K562 (cell line): ENCODE measurements around the gene AGO1. TPM values are rescaled to one million over a fixed set of nuclear protein-coding genes. Genes with fewer than 3 reads are reported as not detected.

Experiments
- BACH1 ChIP-seq: fragments of 200-800 bp; sonication (Bioruptor generic); IDR thresholded peaks from 2 replicates; pipeline ENCODE4 v1.6.1; 2016; ENCODE audit warnings: missing genetic modification characterization, missing compliant biosample characterization
- CHCHD3 ChIP-seq: fragments of 250-450 bp; sonication (Bioruptor Pico); IDR thresholded peaks from 2 replicates; pipeline ENCODE4 v2.1.2; 2022; ENCODE audit warnings: mild to moderate bottlenecking
- CHD1 ChIP-seq: fragments of 200-600 bp; sonication (generic); IDR thresholded peaks from one replicate; pipeline ENCODE4 v1.6.1; 2012; ENCODE audit warnings: mild to moderate bottlenecking, moderate library complexity, low read length, inconsistent platforms
- CHD2 ChIP-seq: IDR thresholded peaks from 2 replicates; pipeline ENCODE4 v1.6.1; 2011; ENCODE audit warnings: low read depth, low read length
- COPS2 ChIP-seq: fragments of 450-650 bp; conservative IDR thresholded peaks from 2 replicates; pipeline ENCODE4 v1.6.1; 2016; ENCODE audit warnings: mild to moderate bottlenecking, moderate library complexity
- ERF ChIP-seq: fragments of 450-650 bp; formaldehyde crosslinking; IDR thresholded peaks from 2 replicates; pipeline ENCODE4 v1.4.0; 2020; ENCODE audit warnings: mild to moderate bottlenecking, mixed read lengths
- HDAC1 ChIP-seq, 2 experiments: fragments of 450-650 bp; IDR thresholded peaks; 2 replicates each; pipeline ENCODE4 v1.6.1; 2016 to 2017; ENCODE audit warnings: inconsistent platforms in 1 of 2, mild to moderate bottlenecking in 1 of 2, moderate library complexity in 1 of 2
- HNRNPL ChIP-seq: fragments of 200-400 bp; formaldehyde crosslinking; IDR thresholded peaks from 2 replicates; pipeline ENCODE4 v1.6.1; 2017; ENCODE audit warnings: low read depth, mild to moderate bottlenecking, low read length
- ILK ChIP-seq: fragments of 450-650 bp; IDR thresholded peaks from 2 replicates; pipeline ENCODE4 v1.6.1; 2016; ENCODE audit warnings: missing genetic modification characterization, low read depth, mild to moderate bottlenecking, missing compliant biosample characterization, moderate library complexity, borderline replicate concordance
- KLF1 ChIP-seq: fragments of 450-650 bp; IDR thresholded peaks from 2 replicates; pipeline ENCODE4 v1.6.1; 2016; ENCODE audit warnings: missing genetic modification characterization, missing compliant biosample characterization
- NEUROD1 ChIP-seq: fragments of 150-350 bp; IDR thresholded peaks from 2 replicates; pipeline ENCODE4 v1.6.1; 2014; ENCODE audit warnings: borderline replicate concordance, low read length, low read depth; ENCODE audit not compliant: partially characterized antibody
- PCBP2 ChIP-seq: fragments of 200-400 bp; formaldehyde crosslinking; IDR thresholded peaks from 2 replicates; pipeline ENCODE4 v1.6.1; 2018; ENCODE audit warnings: low read length, low read depth, mild to moderate bottlenecking, moderate library complexity; ENCODE audit not compliant: poor library complexity, severe bottlenecking
- PHB ChIP-seq: fragments of 250-450 bp; sonication (Bioruptor Pico); IDR thresholded peaks from 2 replicates; pipeline ENCODE4 v1.5.0; 2021
- PHF21A ChIP-seq: fragments of 450-650 bp; IDR thresholded peaks from 2 replicates; pipeline ENCODE4 v1.6.1; 2017; ENCODE audit warnings: low read depth, borderline replicate concordance
- RNF2 ChIP-seq: sonication (generic); IDR thresholded peaks from 2 replicates; pipeline ENCODE4 v1.6.1; 2016
- ZBTB33 ChIP-seq: sonication (generic); formaldehyde crosslinking; IDR thresholded peaks from 2 replicates; pipeline ENCODE4 v1.8.1; 2023; ENCODE audit warnings: mild to moderate bottlenecking, missing genetic modification reagents
- ZNF165 ChIP-seq: fragments of 250-450 bp; sonication (Bioruptor Pico); IDR thresholded peaks from 2 replicates; pipeline ENCODE4 v1.4.0; 2020; ENCODE audit warnings: borderline replicate concordance
- ZNF780A ChIP-seq: fragments of 250-450 bp; sonication (Bioruptor Pico); IDR thresholded peaks from 2 replicates; pipeline ENCODE4 v1.5.0; 2021; ENCODE audit warnings: mild to moderate bottlenecking
- polyA plus RNA-seq, 8 experiments: library from polyadenylated mRNA; depleted of rRNA in 4 of 8; stranded (reverse) in 5 of 8; unstranded in 3 of 8; fragments of >200 nt; fragmentation: Nextera tagmentation in 2 of 8; fragmentation: Illumina TruSeq in 1 of 8; extraction: Ambion mirVana in 2 of 8; extraction: Trizol in 1 of 8; gene quantifications; 2 replicates each; pipeline versions ENCODE4 v1.2.1 to v1.2.3, GENCODE V29; 2011 to 2014; ENCODE audit warnings: inconsistent platforms in 1 of 8, missing spikeins in 1 of 8
- total RNA-seq, 7 experiments: library from RNA; depleted of rRNA in 6 of 7; stranded (reverse); fragments of >200 nt in 6 of 7; fragmentation: Illumina TruSeq in 2 of 7; extraction: Trizol in 2 of 7; gene quantifications; 2 replicates each; pipeline versions ENCODE4 v1.2.1 to v1.2.3, GENCODE V29; 2011 to 2021; ENCODE audit warnings: low replicate concordance in 1 of 7
- TF ChIP-seq, protein P1 (sequence below): fragments of 250-450 bp; sonication (Bioruptor Pico); IDR thresholded peaks from 2 replicates; pipeline ENCODE4 v1.8.0; 2021; ENCODE audit warnings: moderate library complexity, mild to moderate bottlenecking, inconsistent platforms
- TF ChIP-seq, protein P2 (sequence below): conservative IDR thresholded peaks from 2 replicates; pipeline ENCODE4 v1.6.1; 2011; ENCODE audit warnings: low read depth, mild to moderate bottlenecking, low read length; ENCODE audit not compliant: control insufficient read depth
- TF ChIP-seq, protein P3 (sequence below), 3 experiments: fragments of 200-800 bp in 1 of 3; fragments of 250-450 bp in 1 of 3; fragments of 450-650 bp in 1 of 3; sonication (Bioruptor Pico) in 1 of 3; sonication (Bioruptor generic) in 1 of 3; formaldehyde crosslinking in 1 of 3; IDR thresholded peaks; 2 replicates each; pipeline versions ENCODE4 v1.6.1 to v1.8.0; 2016 to 2022; ENCODE audit warnings: mild to moderate bottlenecking in 2 of 3, missing genetic modification characterization in 2 of 3, missing compliant biosample characterization in 1 of 3, moderate library complexity in 1 of 3

AGO1 gene
- total and polyA plus RNA-seq, 9 of the 15 experiments (the other 6 are each of a cell fraction or from before 2014, with no cell fraction given), result 7.3 to 64.2 (median 26.0) TPM

- TF ChIP-seq BACH1 (no peak), CHCHD3 (0 out of 2 replicates have a peak, but pooled peaks have one; percentile 5), ERF (CRISPR knock-in tag) (peak; percentile 98), NEUROD1 (peak; percentile 73), HDAC1 (IDR thresholded peaks at IDR 0.05) (peak in 1 of 2 experiments; percentile 74; a peak in 2 of 4 replicates), HNRNPL (peak; percentile 55), KLF1 (tag) (peak; percentile 75; the same call in 1 of the 2 replicates), ZNF780A (CRISPR knock-in tag) (peak; percentile 86; the same call in 1 of the 2 replicates), CHD1 (no peak), PCBP2 (no peak), PHB (0 out of 2 replicates have a peak, but pooled peaks have one; percentile 84), ILK (tag) (no peak), PHF21A (no peak), ZBTB33 (CRISPR knock-in tag) (no peak), ZNF165 (CRISPR knock-in tag) (no peak), RNF2 (peak; percentile 67; the same call in 1 of the 2 replicates), CHD2 (peak; percentile 23; the same call in 1 of the 2 replicates), COPS2 (no peak)
- TF ChIP-seq, protein P1, sequence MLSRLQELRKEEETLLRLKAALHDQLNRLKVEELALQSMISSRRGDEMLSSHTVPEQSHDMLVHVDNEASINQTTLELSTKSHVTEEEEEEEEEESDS (CRISPR knock-in tag), result no peak
- TF ChIP-seq, protein P2, sequence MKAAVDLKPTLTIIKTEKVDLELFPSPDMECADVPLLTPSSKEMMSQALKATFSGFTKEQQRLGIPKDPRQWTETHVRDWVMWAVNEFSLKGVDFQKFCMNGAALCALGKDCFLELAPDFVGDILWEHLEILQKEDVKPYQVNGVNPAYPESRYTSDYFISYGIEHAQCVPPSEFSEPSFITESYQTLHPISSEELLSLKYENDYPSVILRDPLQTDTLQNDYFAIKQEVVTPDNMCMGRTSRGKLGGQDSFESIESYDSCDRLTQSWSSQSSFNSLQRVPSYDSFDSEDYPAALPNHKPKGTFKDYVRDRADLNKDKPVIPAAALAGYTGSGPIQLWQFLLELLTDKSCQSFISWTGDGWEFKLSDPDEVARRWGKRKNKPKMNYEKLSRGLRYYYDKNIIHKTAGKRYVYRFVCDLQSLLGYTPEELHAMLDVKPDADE, result peak; percentile 81
- TF ChIP-seq, protein P3, sequence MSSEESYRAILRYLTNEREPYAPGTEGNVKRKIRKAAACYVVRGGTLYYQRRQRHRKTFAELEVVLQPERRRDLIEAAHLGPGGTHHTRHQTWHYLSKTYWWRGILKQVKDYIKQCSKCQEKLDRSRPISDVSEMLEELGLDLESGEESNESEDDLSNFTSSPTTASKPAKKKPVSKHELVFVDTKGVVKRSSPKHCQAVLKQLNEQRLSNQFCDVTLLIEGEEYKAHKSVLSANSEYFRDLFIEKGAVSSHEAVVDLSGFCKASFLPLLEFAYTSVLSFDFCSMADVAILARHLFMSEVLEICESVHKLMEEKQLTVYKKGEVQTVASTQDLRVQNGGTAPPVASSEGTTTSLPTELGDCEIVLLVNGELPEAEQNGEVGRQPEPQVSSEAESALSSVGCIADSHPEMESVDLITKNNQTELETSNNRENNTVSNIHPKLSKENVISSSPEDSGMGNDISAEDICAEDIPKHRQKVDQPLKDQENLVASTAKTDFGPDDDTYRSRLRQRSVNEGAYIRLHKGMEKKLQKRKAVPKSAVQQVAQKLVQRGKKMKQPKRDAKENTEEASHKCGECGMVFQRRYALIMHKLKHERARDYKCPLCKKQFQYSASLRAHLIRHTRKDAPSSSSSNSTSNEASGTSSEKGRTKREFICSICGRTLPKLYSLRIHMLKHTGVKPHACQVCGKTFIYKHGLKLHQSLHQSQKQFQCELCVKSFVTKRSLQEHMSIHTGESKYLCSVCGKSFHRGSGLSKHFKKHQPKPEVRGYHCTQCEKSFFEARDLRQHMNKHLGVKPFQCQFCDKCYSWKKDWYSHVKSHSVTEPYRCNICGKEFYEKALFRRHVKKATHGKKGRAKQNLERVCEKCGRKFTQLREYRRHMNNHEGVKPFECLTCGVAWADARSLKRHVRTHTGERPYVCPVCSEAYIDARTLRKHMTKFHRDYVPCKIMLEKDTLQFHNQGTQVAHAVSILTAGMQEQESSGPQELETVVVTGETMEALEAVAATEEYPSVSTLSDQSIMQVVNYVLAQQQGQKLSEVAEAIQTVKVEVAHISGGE (CRISPR knock-in tag; IDR thresholded peaks at IDR 0.05), result peak in 2 of 3 experiments; percentile 91 to 98; a peak in 4 of 6 replicates
Observed at GRCh38 chr1:35930593-35931445, 47.8 kb downstream of the AGO1 start, which contains the start of gene AGO3 (continued).
